ENCODE data around the gene MYLK3. TPM values are rescaled to one million over a fixed set of nuclear protein-coding genes. Genes with fewer than 3 reads are reported as not detected.
A peak's percentile ranks its signal among the peaks of the same experiment; 100 is the strongest.

The MYLK3 gene
- total RNA-seq, 4 donors from 2014 or later = not detected

- no peak for DNase-seq
- H3K27ac ChIP-seq = no peak overlapping the region
- no peak for TF ChIP-seq POLR2A (IDR thresholded peaks at IDR 0.05)
- TF ChIP-seq CTCF (IDR thresholded peaks at IDR 0.05) = no peak
Observed at GRCh38 chr16:46746821-46747776, 1.0 kb downstream of the MYLK3 start.

GRCh38 chr16:46745617-46746016, 2.5 kb downstream of the MYLK3 start:
- H3K36me3 ChIP-seq = no peaks in the 10 kb centered on the region
- TF ChIP-seq POLR2A (IDR thresholded peaks at IDR 0.05) = no peak
- TF ChIP-seq CTCF (IDR thresholded peaks at IDR 0.05) = no peak
- H3K4me1 ChIP-seq = no peaks in the 10 kb centered on the region
- no peak for DNase-seq
- H3K9me3 ChIP-seq = no peaks in the 10 kb centered on the region
- no peaks in the 10 kb centered on the region for H3K27me3 ChIP-seq
- no peak overlapping the region for H3K4me3 ChIP-seq
- no peak overlapping the region for H3K27ac ChIP-seq

More at GRCh38 chr16:46746821-46747776, 1.0 kb downstream of the MYLK3 start:
- H3K4me3 ChIP-seq = no peak overlapping the region
- no peaks in the 10 kb centered on the region for H3K4me1 ChIP-seq
- no peaks in the 10 kb centered on the region for H3K36me3 ChIP-seq
- no peaks in the 10 kb centered on the region for H3K27me3 ChIP-seq
- no peaks in the 10 kb centered on the region for H3K9me3 ChIP-seq

GRCh38 chr16:46743232-46743719, 4.9 kb downstream of the MYLK3 start:
- peak overlapping the region in 1 of 4 donors; percentile 66 for H3K27ac ChIP-seq
- no peaks in the 10 kb centered on the region for H3K27me3 ChIP-seq
- H3K36me3 ChIP-seq = no peaks in the 10 kb centered on the region
- H3K9me3 ChIP-seq = no peaks in the 10 kb centered on the region
- no peaks in the 10 kb centered on the region for H3K4me1 ChIP-seq
- H3K4me3 ChIP-seq = no peak overlapping the region
- peak in 2 of 3 donors; percentile 50 to 51 for DNase-seq
- no peak for TF ChIP-seq CTCF (IDR thresholded peaks at IDR 0.05)
- no peak for TF ChIP-seq POLR2A (IDR thresholded peaks at IDR 0.05)

GRCh38 chr16:46739934-46740333, 8.2 kb downstream of the MYLK3 start:
- Histone ChIP-seq H3K36me3 (no peaks in the 10 kb centered on the region), H3K27me3 (no peaks in the 10 kb centered on the region), H3K27ac (no peak overlapping the region), H3K4me3 (no peak overlapping the region), H3K4me1 (no peaks in the 10 kb centered on the region), H3K9me3 (no peaks in the 10 kb centered on the region)
- no peak for DNase-seq
- TF ChIP-seq CTCF (IDR thresholded peaks at IDR 0.05) = no peak
- TF ChIP-seq POLR2A (IDR thresholded peaks at IDR 0.05) = no peak

GRCh38 chr16:46737621-46738214, 10.4 kb downstream of the MYLK3 start:
- H3K4me1 ChIP-seq = no peaks in the 10 kb centered on the region
- no peaks in the 10 kb centered on the region for H3K36me3 ChIP-seq
- DNase-seq = no peak
- no peak overlapping the region for H3K27ac ChIP-seq
- no peak for TF ChIP-seq CTCF (IDR thresholded peaks at IDR 0.05)
- H3K4me3 ChIP-seq = no peak overlapping the region
- H3K27me3 ChIP-seq = no peaks in the 10 kb centered on the region
- no peaks in the 10 kb centered on the region for H3K9me3 ChIP-seq
